CD14-positive monocyte (primary cell): ENCODE results near the gene CD96. TPM values are rescaled to one million over a fixed set of nuclear protein-coding genes. Genes with fewer than 3 reads are reported as not detected.

Experiments used
- DNase-seq, 3 donors: peaks; one replicate each; pipeline ENCODE4 v3.0.0-alpha.2; 2011 to 2022
- H2AFZ ChIP-seq: 2 replicates; pipeline ENCODE4 v1.6.0; 2012; ENCODE audit warnings: mild to moderate bottlenecking, low read depth, low read length, inconsistent platforms; ENCODE audit not compliant: insufficient read depth, poor library complexity, severe bottlenecking
- H3K27ac ChIP-seq, 2 donors: 1 replicate in 1 of 2; 2 replicates in 1 of 2; pipeline ENCODE4 v1.5.1; 2012 to 2013; ENCODE audit warnings: low read length in 2 of 2, control low read depth in 1 of 2, inconsistent platforms in 1 of 2, low read depth in 1 of 2, mild to moderate bottlenecking in 1 of 2
- H3K27me3 ChIP-seq, 2 donors: one replicate each; pipeline versions ENCODE4 v1.6.0 to v1.6.1; 2011 to 2013; ENCODE audit warnings: low read length in 2 of 2; ENCODE audit not compliant: control insufficient read depth in 2 of 2, insufficient read depth in 2 of 2
- H3K36me3 ChIP-seq, 2 donors: replicated peaks in 1 of 2; 1 replicate in 1 of 2; 2 replicates in 1 of 2; pipeline versions ENCODE4 v1.5.1 to v1.6.1; 2012 to 2013; ENCODE audit warnings: low read length in 2 of 2, control low read depth in 1 of 2, inconsistent platforms in 1 of 2, mild to moderate bottlenecking in 1 of 2; ENCODE audit not compliant: insufficient read depth in 2 of 2, control insufficient read depth in 1 of 2
- H3K4me1 ChIP-seq, 2 donors: 1 replicate in 1 of 2; 2 replicates in 1 of 2; pipeline versions ENCODE4 v1.5.1 to v1.6.1; 2012 to 2013; ENCODE audit warnings: low read length in 2 of 2, control low read depth in 1 of 2, inconsistent platforms in 1 of 2, mild to moderate bottlenecking in 1 of 2, moderate library complexity in 1 of 2; ENCODE audit not compliant: insufficient read depth in 2 of 2, control insufficient read depth in 1 of 2
- H3K4me2 ChIP-seq: replicated peaks from 2 replicates; pipeline ENCODE3; 2012; ENCODE audit warnings: low read length, moderate library complexity, mild to moderate bottlenecking; ENCODE audit not compliant: poor library complexity, severe bottlenecking; ENCODE audit errors: extremely low read depth
- H3K4me3 ChIP-seq, 3 experiments: fragments of 200-600 bp in 1 of 3; sonication (generic) in 1 of 3; replicated peaks in 1 of 3; 1 replicate in 2 of 3; 2 replicates in 1 of 3; pipeline ENCODE4 v1.5.1; 2011 to 2013; ENCODE audit warnings: low read length in 3 of 3, mild to moderate bottlenecking in 3 of 3, control low read depth in 2 of 3, low read depth in 2 of 3, inconsistent platforms in 1 of 3, moderate library complexity in 1 of 3
- H3K79me2 ChIP-seq: 2 replicates; pipeline ENCODE4 v1.6.0; 2012; ENCODE audit warnings: mild to moderate bottlenecking, control low read depth, inconsistent platforms, low read length, moderate library complexity; ENCODE audit not compliant: insufficient read depth
- H3K9ac ChIP-seq: 2 replicates; pipeline ENCODE4 v1.6.0; 2017; ENCODE audit warnings: low read length, mild to moderate bottlenecking; ENCODE audit not compliant: insufficient read depth, poor library complexity, severe bottlenecking
- H3K9me3 ChIP-seq, 2 donors: replicated peaks in 1 of 2; 1 replicate in 1 of 2; 2 replicates in 1 of 2; pipeline versions ENCODE4 v1.5.1 to v1.6.1; 2012 to 2013; ENCODE audit warnings: low read length in 2 of 2, control low read depth in 1 of 2; ENCODE audit not compliant: control insufficient read depth in 1 of 2, insufficient read depth in 1 of 2
- H4K20me1 ChIP-seq: 2 replicates; pipeline ENCODE4 v1.6.0; 2012; ENCODE audit warnings: mild to moderate bottlenecking, low read length, control low read depth, moderate library complexity; ENCODE audit not compliant: insufficient read depth
- H3K27ac Mint-ChIP-seq, 7 donors: one replicate each; pipeline ENCODE4 v1.8.0; 2020; ENCODE audit warnings: mild to moderate bottlenecking in 7 of 7, mixed read lengths in 7 of 7, moderate library complexity in 6 of 7, inconsistent platforms in 2 of 7
- H3K27me3 Mint-ChIP-seq, 3 donors: one replicate each; pipeline ENCODE4 v1.8.0; 2021 to 2022; ENCODE audit warnings: low read depth in 3 of 3, mild to moderate bottlenecking in 3 of 3, mixed read lengths in 3 of 3, moderate library complexity in 3 of 3, inconsistent platforms in 1 of 3
- H3K36me3 Mint-ChIP-seq, 2 donors: one replicate each; pipeline ENCODE4 v1.8.0; 2020; ENCODE audit warnings: mixed read lengths in 2 of 2, inconsistent platforms in 1 of 2, mild to moderate bottlenecking in 1 of 2
- H3K4me1 Mint-ChIP-seq: one replicate; pipeline ENCODE4 v1.8.0; 2020; ENCODE audit warnings: mild to moderate bottlenecking, mixed read lengths
- H3K4me3 Mint-ChIP-seq, 2 donors: one replicate each; pipeline ENCODE4 v1.8.0; 2020; ENCODE audit warnings: mild to moderate bottlenecking in 2 of 2, mixed read lengths in 2 of 2, moderate library complexity in 1 of 2
- H3K9me3 Mint-ChIP-seq, 7 donors: one replicate each; pipeline ENCODE4 v1.8.0; 2020 to 2022; ENCODE audit warnings: mixed read lengths in 7 of 7, mild to moderate bottlenecking in 6 of 7, moderate library complexity in 6 of 7, inconsistent platforms in 2 of 7
- CTCF ChIP-seq: fragments of 200-600 bp; IDR thresholded peaks from one replicate; pipeline ENCODE4 v1.8.0; 2022; ENCODE audit warnings: antibody characterized with exemption, mild to moderate bottlenecking
- WGBS: methylation state at CpG from one replicate; pipeline ENCODE4 v1.1.5; 2013; ENCODE audit warnings: missing lambda C conversion rate; ENCODE audit not compliant: insufficient coverage; 5-methylcytosine and 5-hydroxymethylcytosine counted together
- intact Hi-C, 2 donors: fragments of 100-400 bp; cut with micrococcal nuclease; formaldehyde crosslinking; loops; one replicate each; pipeline versions ENCODE4 v1.15.0 to v1.15.1; 2023
- polyA plus RNA-seq, 3 donors: library from polyadenylated mRNA; depleted of rRNA in 1 of 3; unstranded in 2 of 3; stranded (reverse) in 1 of 3; fragments of 300-500 nt in 2 of 3; fragments of >200 nt in 1 of 3; fragmentation: Illumina TruSeq in 2 of 3; gene quantifications; 1 replicate in 2 of 3; 2 replicates in 1 of 3; pipeline ENCODE4 v1.2.3, GENCODE V29; 2012 to 2021

CD96 gene
- polyA plus RNA-seq, 3 donors = 0.05 to 0.97 (median 0.33) TPM

- Histone ChIP-seq H4K20me1 (no peaks in the 10 kb centered on the region), H3K27me3 (no peaks in the 10 kb centered on the region), H3K4me1 (no peaks in the 10 kb centered on the region), H3K79me2 (no peaks in the 10 kb centered on the region), H3K9ac (no peak overlapping the region), H3K9me3 (no peaks in the 10 kb centered on the region), H2AFZ (no peak overlapping the region), H3K36me3 (no peaks in the 10 kb centered on the region), H3K4me3 (no peak overlapping the region), H3K27ac (no peak overlapping the region), H3K4me2 (no peak overlapping the region)
- H3K4me1 Mint-ChIP-seq = peaks cover 6% of the 10 kb centered on the region
- no CpG with 5 or more reads among the region's 3 CpGs for WGBS
- no peaks in the 10 kb centered on the region for H3K36me3 Mint-ChIP-seq
- no peak overlapping the region for H3K27ac Mint-ChIP-seq
- H3K27me3 Mint-ChIP-seq = peaks cover 0 to 3% (median 0%) of the 10 kb centered on the region in 3 donors
- no peak for DNase-seq
- H3K4me3 Mint-ChIP-seq = no peak overlapping the region
- intact Hi-C loops = no loop called here
- peaks cover 0 to 9% (median under 1%) of the 10 kb centered on the region in 7 donors for H3K9me3 Mint-ChIP-seq
- no peak for TF ChIP-seq CTCF
These were observed 107.1 kb downstream of the CD96 start for GRCh38 chr3:111648991-111649579.

DNA sequence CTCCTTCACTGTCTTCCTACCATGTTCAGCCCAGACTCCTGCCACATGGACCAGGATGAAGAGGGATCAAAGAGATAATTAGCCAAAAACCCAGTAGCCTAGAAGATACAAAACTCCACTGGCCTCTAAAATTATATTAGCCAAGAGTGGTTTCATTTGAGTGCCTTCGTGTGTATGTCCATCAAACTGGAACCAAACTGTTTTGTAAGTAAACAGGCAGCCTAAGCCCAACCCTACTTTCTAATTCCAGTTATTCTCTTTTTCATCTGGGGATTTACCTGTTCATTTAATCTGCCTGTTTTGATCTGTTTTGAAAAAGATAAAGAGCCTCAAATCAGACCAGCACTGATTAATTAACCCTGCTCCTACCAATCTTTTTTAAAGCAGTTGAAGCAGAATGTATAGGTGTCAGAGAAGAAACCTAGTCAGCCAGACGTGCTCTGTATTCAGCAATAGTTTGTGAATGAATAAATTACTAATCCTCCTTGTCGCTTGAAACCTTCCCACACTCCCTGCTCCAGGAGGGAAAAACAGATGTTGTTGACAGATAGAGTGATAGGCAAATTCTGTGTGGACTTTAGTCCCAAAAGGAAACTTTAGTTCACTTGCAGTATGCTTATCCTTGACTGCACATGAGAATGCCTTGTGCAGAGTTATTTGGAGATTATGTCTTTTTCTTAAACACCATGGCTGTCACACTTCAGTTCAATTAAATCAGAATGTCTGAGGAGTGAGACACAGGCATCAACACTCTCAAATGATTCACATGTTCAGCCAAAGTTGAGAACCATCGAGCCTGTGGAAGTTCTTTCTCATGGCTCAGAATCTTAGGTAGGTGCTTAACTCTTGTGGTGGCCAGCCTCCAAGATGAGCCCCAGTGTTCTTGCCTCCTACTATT lies 108.6 kb downstream of the CD96 start:
- Mint-ChIP-seq H3K4me1 (peaks cover 7% of the 10 kb centered on the region), H3K4me3 (no peak overlapping the region), H3K36me3 (no peaks in the 10 kb centered on the region), H3K27me3 (peaks cover 0 to 3% (median 0%) of the 10 kb centered on the region in 3 donors), H3K9me3 (peaks cover 0 to 4% (median 0%) of the 10 kb centered on the region in 7 donors), H3K27ac (no peak overlapping the region)
- no peak for DNase-seq
- H3K27ac ChIP-seq = no peak overlapping the region
- no peak overlapping the region for H3K4me2 ChIP-seq
- H3K9ac ChIP-seq = no peak overlapping the region
- H4K20me1 ChIP-seq = no peaks in the 10 kb centered on the region
- H3K79me2 ChIP-seq = no peaks in the 10 kb centered on the region
- no peaks in the 10 kb centered on the region for H3K36me3 ChIP-seq
- H3K9me3 ChIP-seq = no peaks in the 10 kb centered on the region
- no peaks in the 10 kb centered on the region for H3K27me3 ChIP-seq
- TF ChIP-seq CTCF = no peak
- H3K4me1 ChIP-seq = no peaks in the 10 kb centered on the region
- 80% methylated on average over 1 of the region's 4 CpGs for WGBS
- H3K4me3 ChIP-seq = no peak overlapping the region
- intact Hi-C loops = no loop called here
- H2AFZ ChIP-seq = no peak overlapping the region
